Measurements from ENCODE around the gene CEP19. TPM values are rescaled to one million over a fixed set of nuclear protein-coding genes. Genes with fewer than 3 reads are reported as not detected.
A peak's percentile ranks its signal among the peaks of the same experiment; 100 is the strongest.
"Not testable (repeated sequence)": the region's sequence is repeated elsewhere in the genome, so short reads cannot be mapped to it uniquely, and the experiment has no call there.

Gene CEP19
- total and polyA plus RNA-seq, 7 donors = 0.76 to 2.6 (median 1.6) TPM

DNA sequence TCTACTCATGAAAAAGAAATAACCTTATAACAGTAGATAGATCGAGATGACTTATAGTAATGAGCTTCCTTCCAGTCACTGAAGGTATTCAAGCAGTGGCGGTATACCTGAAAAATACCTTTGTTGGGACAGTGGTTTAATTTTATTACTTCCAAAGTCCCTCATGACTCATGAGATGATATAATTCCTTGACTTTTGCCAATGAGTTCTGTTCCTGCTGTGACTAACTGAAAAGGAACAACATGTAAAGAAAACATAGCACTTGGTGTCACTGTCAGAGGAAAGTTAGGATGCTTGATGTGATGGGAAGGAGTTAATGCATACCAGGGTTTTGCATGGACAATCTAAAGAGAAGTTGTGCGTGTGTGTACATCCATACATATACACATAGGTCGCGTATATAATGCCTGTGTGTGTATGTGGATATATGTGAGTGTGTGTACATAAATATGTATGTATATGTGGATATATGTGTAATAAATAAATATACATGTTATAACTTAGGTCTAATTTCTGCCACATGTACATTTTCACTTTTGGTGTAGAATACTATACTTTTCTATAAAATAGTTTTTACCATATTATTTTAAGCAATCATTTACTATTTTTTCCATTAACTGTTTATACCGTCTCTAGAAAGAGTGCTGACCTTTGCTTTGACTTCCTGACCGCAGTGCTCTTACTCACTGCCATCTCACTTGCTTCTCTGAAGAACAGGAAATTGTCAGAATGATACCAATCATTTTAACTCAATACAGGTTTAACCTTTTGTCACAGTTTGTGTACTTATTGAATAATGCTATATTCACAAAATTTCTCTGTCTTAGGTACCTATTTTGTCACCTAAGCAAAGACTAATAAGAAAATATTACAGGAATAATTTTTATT lies 15.0 kb upstream of the CEP19 start:
- no peaks in the 10 kb centered on the region for H3K27me3 ChIP-seq
- H3K27ac ChIP-seq = no peak overlapping the region
- intact Hi-C loops (cut with DNase I) = no loop called here
- no peak for DNase-seq
- 40 to 62% methylated on average over 7 of the region's 7 CpGs for WGBS, 2 donors
- no peaks in the 10 kb centered on the region for H3K9me3 ChIP-seq
- H3K36me3 ChIP-seq = peaks cover 0 to 46% (median 2%) of the 10 kb centered on the region in 4 donors
- TF ChIP-seq POLR2AphosphoS5 (IDR thresholded peaks at IDR 0.05) = no peak
- TF ChIP-seq, protein P1, sequence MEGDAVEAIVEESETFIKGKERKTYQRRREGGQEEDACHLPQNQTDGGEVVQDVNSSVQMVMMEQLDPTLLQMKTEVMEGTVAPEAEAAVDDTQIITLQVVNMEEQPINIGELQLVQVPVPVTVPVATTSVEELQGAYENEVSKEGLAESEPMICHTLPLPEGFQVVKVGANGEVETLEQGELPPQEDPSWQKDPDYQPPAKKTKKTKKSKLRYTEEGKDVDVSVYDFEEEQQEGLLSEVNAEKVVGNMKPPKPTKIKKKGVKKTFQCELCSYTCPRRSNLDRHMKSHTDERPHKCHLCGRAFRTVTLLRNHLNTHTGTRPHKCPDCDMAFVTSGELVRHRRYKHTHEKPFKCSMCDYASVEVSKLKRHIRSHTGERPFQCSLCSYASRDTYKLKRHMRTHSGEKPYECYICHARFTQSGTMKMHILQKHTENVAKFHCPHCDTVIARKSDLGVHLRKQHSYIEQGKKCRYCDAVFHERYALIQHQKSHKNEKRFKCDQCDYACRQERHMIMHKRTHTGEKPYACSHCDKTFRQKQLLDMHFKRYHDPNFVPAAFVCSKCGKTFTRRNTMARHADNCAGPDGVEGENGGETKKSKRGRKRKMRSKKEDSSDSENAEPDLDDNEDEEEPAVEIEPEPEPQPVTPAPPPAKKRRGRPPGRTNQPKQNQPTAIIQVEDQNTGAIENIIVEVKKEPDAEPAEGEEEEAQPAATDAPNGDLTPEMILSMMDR (IDR thresholded peaks at IDR 0.05) = no peak
- no peak for TF ChIP-seq EP300 (IDR thresholded peaks at IDR 0.05)
- TF ChIP-seq POLR2A (IDR thresholded peaks at IDR 0.05) = no peak
- H3K4me3 ChIP-seq = no peak overlapping the region
- no peaks in the 10 kb centered on the region for H3K4me1 ChIP-seq

DNA sequence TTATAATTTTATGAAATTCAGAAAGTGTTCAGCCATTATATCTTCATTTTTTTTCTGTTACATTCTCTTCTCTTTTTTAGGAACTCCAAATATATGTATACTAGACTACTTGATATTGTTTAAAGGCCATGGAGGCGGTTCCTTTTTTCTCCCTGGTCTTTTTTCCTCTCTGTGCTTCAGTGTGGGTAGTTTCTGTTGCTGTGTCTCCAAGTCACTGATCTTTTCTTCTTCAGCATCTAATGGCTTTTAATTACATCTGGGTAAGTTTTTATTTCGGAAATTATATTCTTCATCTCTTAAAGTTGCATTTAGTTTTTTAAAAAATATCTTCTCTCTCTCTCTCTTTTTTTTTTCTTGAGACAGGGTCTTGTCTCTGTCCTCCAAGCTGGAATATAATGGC lies 9.0 kb upstream of the CEP19 start:
- TF ChIP-seq POLR2AphosphoS5 (IDR thresholded peaks at IDR 0.05) (no peak), POLR2A (IDR thresholded peaks at IDR 0.05) (no peak), EP300 (IDR thresholded peaks at IDR 0.05) (no peak)
- TF ChIP-seq, protein P1 (IDR thresholded peaks at IDR 0.05) = no peak
- DNase-seq = no peak
- Histone ChIP-seq H3K9me3 (no peaks in the 10 kb centered on the region), H3K4me1 (no peaks in the 10 kb centered on the region), H3K27me3 (no peaks in the 10 kb centered on the region), H3K4me3 (no peak overlapping the region), H3K36me3 (peaks cover 0 to 15% (median 0%) of the 10 kb centered on the region in 4 donors), H3K27ac (no peak overlapping the region)
- intact Hi-C loops (cut with DNase I) = no loop called here
- WGBS, 2 donors = 47 to 99% methylated on average over 2 of the region's 2 CpGs

DNA sequence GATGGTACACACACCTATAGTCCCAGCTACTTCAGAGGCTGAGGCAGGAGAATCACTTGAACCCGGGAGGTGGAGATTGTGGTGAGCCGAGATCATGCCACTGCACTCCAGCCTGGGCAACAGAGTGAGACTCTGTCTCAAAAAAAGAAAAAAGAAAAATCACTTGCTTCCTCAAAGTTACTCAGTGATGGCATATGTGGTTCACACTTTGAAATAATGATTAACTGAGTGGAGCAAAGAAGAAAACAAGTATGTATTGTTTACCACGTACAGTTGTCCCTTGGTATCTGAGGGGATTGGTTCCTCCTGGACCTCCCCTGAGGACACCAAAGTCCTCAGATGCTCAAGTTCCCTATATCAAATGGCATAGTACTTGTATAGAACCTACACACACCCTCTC lies 5.1 kb upstream of the CEP19 start:
- not testable (repeated sequence) for H3K27ac ChIP-seq, H3K9me3 ChIP-seq, H3K36me3 ChIP-seq, H3K4me3 ChIP-seq, H3K27me3 ChIP-seq, DNase-seq
- H3K4me1 ChIP-seq = peaks cover 0 to 14% (median 10%) of the 10 kb centered on the region in 4 donors
- intact Hi-C loops (cut with DNase I) = loop anchor here (10.0 kb wide), 1 partner anchor 228 kb away; the partner anchor contains the start of gene NCBP2
- WGBS, 2 donors = 80 to 81% methylated on average over 3 of the region's 3 CpGs

DNA sequence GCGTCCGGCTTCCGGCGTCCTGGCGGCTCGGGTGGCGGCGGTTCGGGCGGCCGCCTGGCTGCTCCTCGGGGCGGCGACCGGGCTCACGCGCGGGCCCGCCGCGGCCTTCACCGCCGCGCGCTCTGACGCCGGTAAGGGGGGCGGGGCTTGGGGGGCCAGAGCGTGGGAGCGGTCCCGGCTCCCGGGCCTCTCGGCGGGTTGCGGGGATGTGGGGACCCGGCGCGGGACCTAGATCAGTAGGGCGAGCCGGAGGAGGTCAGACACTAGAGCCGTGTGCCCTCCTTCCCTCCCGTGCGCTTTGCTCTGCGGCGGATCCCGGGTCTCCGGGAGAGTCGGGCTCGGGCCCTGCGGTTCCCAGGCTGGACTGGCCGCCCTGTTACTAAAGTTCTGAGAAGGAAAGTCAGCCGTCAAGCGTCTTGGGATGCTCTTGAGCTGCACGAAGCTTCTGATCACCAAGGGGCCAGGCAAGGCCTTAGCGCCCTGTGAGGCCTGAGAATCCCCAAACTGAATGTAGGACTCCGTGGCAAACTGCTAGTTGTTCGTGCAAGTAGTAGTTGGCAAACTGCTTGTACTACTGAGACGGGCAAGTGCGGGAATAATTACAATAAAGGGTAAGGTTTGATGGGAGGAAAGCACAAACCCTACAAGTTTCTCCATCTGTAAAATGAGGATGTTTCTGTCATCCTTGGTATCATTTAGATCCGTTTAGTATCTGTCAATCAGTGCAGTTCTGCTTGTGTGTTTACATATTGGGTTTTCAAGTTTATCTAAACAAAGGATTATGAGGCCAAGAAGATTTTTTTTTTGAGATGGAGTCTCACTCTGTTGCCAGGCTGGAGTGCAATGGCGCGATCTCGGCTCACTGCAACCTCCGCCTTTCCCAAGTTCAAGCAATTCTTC lies 714 bp upstream of the CEP19 start:
- DNase-seq = peak; percentile 78
- Histone ChIP-seq H3K4me1 (peaks cover 0 to 22% (median 17%) of the 10 kb centered on the region in 4 donors), H3K9me3 (no peaks in the 10 kb centered on the region), H3K36me3 (no peaks in the 10 kb centered on the region), H3K4me3 (peak overlapping the region; percentile 62 to 81 (median 72)), H3K27ac (peak overlapping the region; percentile 84 to 97 (median 94)), H3K27me3 (no peaks in the 10 kb centered on the region)
- 5 to 6% methylated on average over 64 of the region's 64 CpGs for WGBS, 2 donors
- TF ChIP-seq POLR2AphosphoS5 (IDR thresholded peaks at IDR 0.05) (peak in 1 of 4 donors; percentile 48), POLR2A (IDR thresholded peaks at IDR 0.05) (peak in 1 of 2 donors; percentile 11)
- TF ChIP-seq, protein P1 (IDR thresholded peaks at IDR 0.05) = no peak
- intact Hi-C loops (cut with DNase I) = loop anchor here (1.0 to 10.0 kb wide), 3 partner anchors 28 to 232 kb away; partner anchors contain the start of genes NCBP2 and SENP5

DNA sequence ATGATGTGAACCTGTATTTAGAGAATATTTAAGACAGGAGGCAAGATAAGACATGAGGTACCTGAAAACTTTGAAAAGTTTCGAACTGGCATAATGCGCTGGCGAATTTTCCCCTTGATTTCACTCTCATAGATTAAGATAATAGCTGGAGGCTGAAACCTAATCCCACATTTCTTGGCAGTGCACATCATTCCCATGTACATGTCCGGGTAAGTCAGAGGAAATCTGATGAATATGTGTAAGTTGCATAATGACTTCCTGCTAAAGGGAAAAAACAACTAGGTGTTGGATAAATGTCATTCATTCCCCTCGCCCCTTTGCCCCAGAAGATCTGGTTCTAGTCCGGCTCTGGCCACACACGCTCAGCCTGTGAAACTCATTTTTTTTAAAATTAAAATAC lies 3.6 kb downstream of the CEP19 start:
- no peak overlapping the region for H3K27ac ChIP-seq
- no peak for DNase-seq
- TF ChIP-seq EP300 (IDR thresholded peaks at IDR 0.05) (no peak), POLR2AphosphoS5 (IDR thresholded peaks at IDR 0.05) (no peak)
- no peaks in the 10 kb centered on the region for H3K9me3 ChIP-seq
- peaks cover 0 to 16% (median 14%) of the 10 kb centered on the region in 4 donors for H3K4me1 ChIP-seq
- H3K4me3 ChIP-seq = no peak overlapping the region
- H3K36me3 ChIP-seq = no peaks in the 10 kb centered on the region
- intact Hi-C loops (cut with DNase I) = no loop called here
- 90 to 93% methylated on average over 7 of the region's 7 CpGs for WGBS, 2 donors
- H3K27me3 ChIP-seq = no peaks in the 10 kb centered on the region

Data from sigmoid colon (tissue), 7 donors.